ENCODE results near the gene GLT8D1.
A peak's percentile ranks its signal among the peaks of the same experiment; 100 is the strongest.

The GLT8D1 gene

DNA sequence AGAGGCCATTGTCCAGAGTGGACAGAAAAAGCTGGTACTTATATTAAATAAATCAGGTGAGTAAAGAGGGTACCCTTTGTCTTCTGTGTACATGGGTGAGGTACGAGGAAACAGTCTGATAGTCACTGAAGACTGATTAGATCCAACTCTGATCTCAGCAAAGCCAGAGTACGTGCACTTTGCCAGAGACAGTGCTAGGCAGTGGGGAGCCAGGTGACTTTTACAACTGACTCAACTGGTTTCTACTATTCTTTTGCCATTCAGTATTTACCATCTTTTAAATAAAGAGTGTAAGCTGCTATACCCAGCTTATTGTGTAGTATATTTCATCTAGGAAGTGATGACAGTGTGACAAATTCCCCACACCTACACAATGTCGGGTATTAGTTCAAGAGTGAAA, 16.4 kb downstream of the GLT8D1 start:
- Histone ChIP-seq H3K4ac (ENCODE audit: low read length) (no peak overlapping the region), H2BK12ac (ENCODE audit: low read length) (no peak overlapping the region), H3K36me3 (replicated peaks in 1 of 2; ENCODE audit: control insufficient read depth in 2 of 2, insufficient read depth in 2 of 2, low read length in 2 of 2) (peaks cover 38 to 78% of the 10 kb centered on the region in 2 donors)

DNA sequence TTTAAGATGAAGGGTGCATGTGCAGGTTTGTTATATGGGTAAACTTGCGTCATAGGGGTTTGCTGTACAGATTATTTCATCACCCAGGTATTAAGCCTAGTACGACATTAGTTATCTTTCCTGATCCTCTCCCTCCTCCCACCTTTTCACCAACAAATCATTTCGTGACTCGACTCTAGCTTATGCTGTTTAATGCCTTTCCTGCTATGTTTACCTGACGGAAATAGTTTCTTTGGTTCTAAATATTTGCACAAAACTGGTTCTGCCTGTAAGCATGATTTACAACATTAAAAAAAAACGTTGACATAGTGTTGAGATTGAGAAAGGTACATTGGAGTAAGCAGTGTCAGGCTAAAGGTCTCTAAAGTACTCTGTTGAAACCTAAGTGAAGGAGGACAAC, 17.3 kb downstream of the GLT8D1 start:
- no peak overlapping the region for H3K4me3 ChIP-seq (ENCODE audit: low read length in 2 of 2)
- H2BK120ac ChIP-seq (ENCODE audit: low read depth, low read length), result no peak overlapping the region
- H3K36me3 ChIP-seq (replicated peaks in 1 of 2; ENCODE audit: control insufficient read depth in 2 of 2, insufficient read depth in 2 of 2, low read length in 2 of 2), result peaks cover 32 to 77% of the 10 kb centered on the region in 2 donors
- no peak overlapping the region for H2BK5ac ChIP-seq (ENCODE audit: low read length)
- DNase-seq (ENCODE audit: low spot score), result no peak
- H2AFZ ChIP-seq (ENCODE audit: low read length), result no peak overlapping the region
- H3K23ac ChIP-seq (ENCODE audit: low read depth, low read length, poor library complexity), result no peak overlapping the region
- no peak overlapping the region for H3K18ac ChIP-seq (ENCODE audit: low read length)
- no CpG with 5 or more reads among the region's 6 CpGs for WGBS, 2 donors (ENCODE audit: extremely low coverage in 2 of 2, insufficient read length in 2 of 2, insufficient replicate concordance in 1 of 2)
- no peak overlapping the region for H2BK12ac ChIP-seq (ENCODE audit: low read length)
- H2BK15ac ChIP-seq (ENCODE audit: low read length), result no peak overlapping the region
- H4K8ac ChIP-seq (ENCODE audit: low read depth, low read length), result no peak overlapping the region
- H3K14ac ChIP-seq (ENCODE audit: low read length), result no peak overlapping the region
- H3K9ac ChIP-seq (ENCODE audit: low read depth, low read length, poor library complexity), result no peak overlapping the region
- H2AK5ac ChIP-seq (ENCODE audit: low read depth, low read length), result no peak overlapping the region
- no peaks in the 10 kb centered on the region for H3K79me1 ChIP-seq (ENCODE audit: low read depth, low read length)
- no peaks in the 10 kb centered on the region for H3K27me3 ChIP-seq (ENCODE audit: control insufficient read depth in 3 of 3, insufficient read depth in 3 of 3, low read depth in 1 of 3, low read length in 3 of 3)
- H3K4me1 ChIP-seq (ENCODE audit: control insufficient read depth in 2 of 2, insufficient read depth in 1 of 2, low read depth in 1 of 2, low read length in 2 of 2), result peaks cover 2 to 10% of the 10 kb centered on the region in 2 donors
- no peak overlapping the region for H3K4me2 ChIP-seq (ENCODE audit: insufficient read depth, low read length, poor library complexity, severe bottlenecking)
- no peak overlapping the region for H3K4ac ChIP-seq (ENCODE audit: low read length)
- H3K27ac ChIP-seq (replicated peaks; ENCODE audit: low read length), result no peak overlapping the region
- H4K91ac ChIP-seq (ENCODE audit: low read depth, low read length, poor library complexity), result no peak overlapping the region
- H3K9me3 ChIP-seq (replicated peaks in 1 of 2; ENCODE audit: control insufficient read depth in 2 of 2, insufficient read depth in 1 of 2, low read depth in 1 of 2, low read length in 2 of 2), result no peaks in the 10 kb centered on the region

More for the DNA sequence above, 16.4 kb downstream of the GLT8D1 start:
- H2AFZ ChIP-seq (ENCODE audit: low read length), result no peak overlapping the region
- H3K79me1 ChIP-seq (ENCODE audit: low read depth, low read length), result no peaks in the 10 kb centered on the region
- no peak overlapping the region for H4K91ac ChIP-seq (ENCODE audit: low read depth, low read length, poor library complexity)
- no peak overlapping the region for H2BK120ac ChIP-seq (ENCODE audit: low read depth, low read length)
- H3K4me3 ChIP-seq (ENCODE audit: low read length in 2 of 2), result no peak overlapping the region
- no peak overlapping the region for H3K9ac ChIP-seq (ENCODE audit: low read depth, low read length, poor library complexity)
- H2AK5ac ChIP-seq (ENCODE audit: low read depth, low read length), result no peak overlapping the region
- H3K23ac ChIP-seq (ENCODE audit: low read depth, low read length, poor library complexity), result no peak overlapping the region
- no peaks in the 10 kb centered on the region for H3K9me3 ChIP-seq (replicated peaks in 1 of 2; ENCODE audit: control insufficient read depth in 2 of 2, insufficient read depth in 1 of 2, low read depth in 1 of 2, low read length in 2 of 2)
- no peaks in the 10 kb centered on the region for H3K27me3 ChIP-seq (ENCODE audit: control insufficient read depth in 3 of 3, insufficient read depth in 3 of 3, low read depth in 1 of 3, low read length in 3 of 3)
- no peak for DNase-seq (ENCODE audit: low spot score)
- H4K8ac ChIP-seq (ENCODE audit: low read depth, low read length), result no peak overlapping the region
- no peak overlapping the region for H3K14ac ChIP-seq (ENCODE audit: low read length)
- no peak overlapping the region for H3K27ac ChIP-seq (replicated peaks; ENCODE audit: low read length)
- peaks cover 2 to 8% of the 10 kb centered on the region in 2 donors for H3K4me1 ChIP-seq (ENCODE audit: control insufficient read depth in 2 of 2, insufficient read depth in 1 of 2, low read depth in 1 of 2, low read length in 2 of 2)
- H3K18ac ChIP-seq (ENCODE audit: low read length), result no peak overlapping the region
- no peak overlapping the region for H2BK15ac ChIP-seq (ENCODE audit: low read length)
- no peak overlapping the region for H3K4me2 ChIP-seq (ENCODE audit: insufficient read depth, low read length, poor library complexity, severe bottlenecking)
- H2BK5ac ChIP-seq (ENCODE audit: low read length), result no peak overlapping the region
- no CpG with 5 or more reads among the region's 3 CpGs for WGBS, 2 donors (ENCODE audit: extremely low coverage in 2 of 2, insufficient read length in 2 of 2, insufficient replicate concordance in 1 of 2)

DNA sequence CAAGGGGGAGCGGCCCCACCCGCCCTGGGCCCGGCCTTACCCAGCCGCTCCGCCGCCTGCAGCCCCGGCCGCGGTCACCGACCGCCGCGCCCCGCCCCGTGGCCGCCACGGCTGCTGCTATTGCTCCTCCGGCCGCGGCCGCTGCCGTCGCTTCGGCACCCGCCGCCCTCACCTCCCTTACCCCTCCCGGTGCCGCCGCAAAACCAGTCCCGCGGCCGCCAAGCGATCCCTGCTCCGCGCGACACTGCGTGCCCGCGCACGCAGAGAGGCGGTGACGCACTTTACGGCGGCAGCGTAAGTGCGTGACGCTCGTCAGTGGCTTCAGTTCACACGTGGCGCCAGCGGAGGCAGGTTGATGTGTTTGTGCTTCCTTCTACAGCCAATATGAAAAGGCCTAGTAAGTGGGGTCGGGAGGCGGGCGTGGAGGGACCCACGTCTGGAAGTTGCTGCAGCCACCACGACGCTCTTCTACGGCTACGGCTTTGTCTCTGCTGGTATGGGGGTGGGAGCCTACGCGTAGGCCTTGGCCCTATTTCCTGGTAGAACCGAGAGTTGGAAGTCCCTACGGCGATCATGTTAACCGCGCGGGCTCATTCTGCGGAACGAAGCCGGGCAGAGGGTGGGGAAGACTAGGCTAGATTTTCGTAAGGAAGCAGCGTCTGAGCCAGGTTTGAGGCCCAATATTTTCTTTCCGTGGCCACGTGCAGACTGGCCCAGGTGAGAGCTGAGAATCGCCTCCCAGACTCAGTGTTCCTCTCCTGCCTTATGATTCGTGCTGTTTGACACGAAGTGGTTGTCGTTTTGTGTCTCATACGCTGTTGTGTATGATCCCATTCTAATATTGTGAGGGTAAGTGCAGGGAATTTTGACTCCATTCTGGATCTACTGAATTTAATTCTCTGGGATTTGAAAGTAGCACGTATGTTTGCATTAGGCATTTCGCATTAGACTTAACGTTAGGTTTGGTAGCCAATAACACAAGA, 19.6 kb downstream of the GLT8D1 start, which contains the start of the genes GNL3 and PBRM1:
Gene GNL3 (plus strand): TSS at position 324 of the 983 bp plus-strand sequence. CDS start 61 bp downstream, at position 385.
Gene PBRM1 (minus strand): TSS at position 205 of the 983 bp plus-strand sequence.
- Histone ChIP-seq H3K4ac (ENCODE audit: low read length) (no peak within 1 kb of the TSS), H3K79me1 (ENCODE audit: low read depth, low read length) (peaks cover under 1% of the 10 kb centered on the region), H3K18ac (ENCODE audit: low read length) (peak within 1 kb of the TSS; percentile 99), H2AFZ (ENCODE audit: low read length) (peak within 1 kb of the TSS; percentile 89), H2BK120ac (ENCODE audit: low read depth, low read length) (no peak within 1 kb of the TSS), H3K27ac (replicated peaks; ENCODE audit: low read length) (peak within 1 kb of the TSS; percentile 95), H4K91ac (ENCODE audit: low read depth, low read length, poor library complexity) (peak within 1 kb of the TSS; percentile 76), H2BK5ac (ENCODE audit: low read length) (no peak within 1 kb of the TSS), H3K9ac (ENCODE audit: low read depth, low read length, poor library complexity) (peak within 1 kb of the TSS; percentile 94), H2AK5ac (ENCODE audit: low read depth, low read length) (no peak within 1 kb of the TSS), H3K4me3 (ENCODE audit: low read length in 2 of 2) (peak within 1 kb of the TSS; percentile 81 to 95), H3K27me3 (ENCODE audit: control insufficient read depth in 3 of 3, insufficient read depth in 3 of 3, low read depth in 1 of 3, low read length in 3 of 3) (no peaks in the 10 kb centered on the region), H4K8ac (ENCODE audit: low read depth, low read length) (no peak within 1 kb of the TSS), H3K4me2 (ENCODE audit: insufficient read depth, low read length, poor library complexity, severe bottlenecking) (peak within 1 kb of the TSS; percentile 49), H2BK15ac (ENCODE audit: low read length) (no peak within 1 kb of the TSS), H3K4me1 (ENCODE audit: control insufficient read depth in 2 of 2, insufficient read depth in 1 of 2, low read depth in 1 of 2, low read length in 2 of 2) (peaks cover 2 to 22% of the 10 kb centered on the region in 2 donors), H3K9me3 (replicated peaks in 1 of 2; ENCODE audit: control insufficient read depth in 2 of 2, insufficient read depth in 1 of 2, low read depth in 1 of 2, low read length in 2 of 2) (no peaks in the 10 kb centered on the region), H2BK12ac (ENCODE audit: low read length) (no peak within 1 kb of the TSS), H3K14ac (ENCODE audit: low read length) (peak within 1 kb of the TSS; percentile 97), H3K36me3 (replicated peaks in 1 of 2; ENCODE audit: control insufficient read depth in 2 of 2, insufficient read depth in 2 of 2, low read length in 2 of 2) (peaks cover 26 to 66% of the 10 kb centered on the region in 2 donors), H3K23ac (ENCODE audit: low read depth, low read length, poor library complexity) (peak within 1 kb of the TSS; percentile 96)
- no CpG with 5 or more reads among the region's 82 CpGs for WGBS, 2 donors (ENCODE audit: extremely low coverage in 2 of 2, insufficient read length in 2 of 2, insufficient replicate concordance in 1 of 2)
- DNase-seq (ENCODE audit: low spot score), result peak; percentile 93

GRCh38 chr3:52685285-52685708, 20.3 kb downstream of the GLT8D1 start:
- no peak overlapping the region for H4K8ac ChIP-seq (ENCODE audit: low read depth, low read length)
- peaks cover 23 to 66% of the 10 kb centered on the region in 2 donors for H3K36me3 ChIP-seq (replicated peaks in 1 of 2; ENCODE audit: control insufficient read depth in 2 of 2, insufficient read depth in 2 of 2, low read length in 2 of 2)
- H3K27me3 ChIP-seq (ENCODE audit: control insufficient read depth in 3 of 3, insufficient read depth in 3 of 3, low read depth in 1 of 3, low read length in 3 of 3), result no peaks in the 10 kb centered on the region
- H2BK120ac ChIP-seq (ENCODE audit: low read depth, low read length), result no peak overlapping the region
- no peak overlapping the region for H2BK5ac ChIP-seq (ENCODE audit: low read length)
- H4K91ac ChIP-seq (ENCODE audit: low read depth, low read length, poor library complexity), result no peak overlapping the region
- peak overlapping the region; percentile 99 for H3K18ac ChIP-seq (ENCODE audit: low read length)
- no peak for DNase-seq (ENCODE audit: low spot score)
- H3K9ac ChIP-seq (ENCODE audit: low read depth, low read length, poor library complexity), result peak overlapping the region; percentile 79
- no peak overlapping the region for H2AK5ac ChIP-seq (ENCODE audit: low read depth, low read length)
- H3K4me3 ChIP-seq (ENCODE audit: low read length in 2 of 2), result peak overlapping the region; percentile 81 to 95
- H3K4me2 ChIP-seq (ENCODE audit: insufficient read depth, low read length, poor library complexity, severe bottlenecking), result peak overlapping the region; percentile 41
- no peak overlapping the region for H2BK12ac ChIP-seq (ENCODE audit: low read length)
- H2AFZ ChIP-seq (ENCODE audit: low read length), result peak overlapping the region; percentile 89
- H3K4ac ChIP-seq (ENCODE audit: low read length), result no peak overlapping the region
- H3K4me1 ChIP-seq (ENCODE audit: control insufficient read depth in 2 of 2, insufficient read depth in 1 of 2, low read depth in 1 of 2, low read length in 2 of 2), result peaks cover 2 to 22% of the 10 kb centered on the region in 2 donors
- no CpG with 5 or more reads among the region's 41 CpGs for WGBS, 2 donors (ENCODE audit: extremely low coverage in 2 of 2, insufficient read length in 2 of 2, insufficient replicate concordance in 1 of 2)
- H3K9me3 ChIP-seq (replicated peaks in 1 of 2; ENCODE audit: control insufficient read depth in 2 of 2, insufficient read depth in 1 of 2, low read depth in 1 of 2, low read length in 2 of 2), result no peaks in the 10 kb centered on the region
- peak overlapping the region; percentile 95 for H3K27ac ChIP-seq (replicated peaks; ENCODE audit: low read length)
- H3K79me1 ChIP-seq (ENCODE audit: low read depth, low read length), result peaks cover 2% of the 10 kb centered on the region
- H3K23ac ChIP-seq (ENCODE audit: low read depth, low read length, poor library complexity), result peak overlapping the region; percentile 96
- peak overlapping the region; percentile 97 for H3K14ac ChIP-seq (ENCODE audit: low read length)
- H2BK15ac ChIP-seq (ENCODE audit: low read length), result no peak overlapping the region

Measured in neuronal stem cell (in vitro differentiated cells).